B cell (primary cell): ENCODE data around the gene TMA7. TPM values are rescaled to one million over a fixed set of nuclear protein-coding genes. Genes with fewer than 3 reads are reported as not detected.

Source experiments
- ATAC-seq: fragments of 200-7000 bp; cut with Tn5 transposase; one replicate; pipeline ENCODE4 v1.10.0; 2021; ENCODE audit warnings: low read depth, mild to moderate bottlenecking, moderate number of reproducible peaks, moderate library complexity
- CTCF ChIA-PET: fragments of 350-600 bp; sonication (Branson Sonifier 250); formaldehyde crosslinking; loops from one replicate; lab custom pipeline; 2021; ENCODE audit warnings: antibody characterized with exemption, inconsistent platforms; lab: Charles Lee
- POLR2A ChIA-PET: fragments of 350-600 bp; sonication (Branson Sonifier 250); formaldehyde crosslinking; loops from one replicate; lab custom pipeline; 2021; ENCODE audit warnings: antibody characterized with exemption; lab: Charles Lee
- DNase-seq: peaks from one replicate; pipeline ENCODE4 v3.0.0; 2013
- H2AFZ ChIP-seq: 2 replicates; pipeline ENCODE4 v1.6.1; 2012; ENCODE audit warnings: mild to moderate bottlenecking, low read depth, low read length; ENCODE audit not compliant: insufficient read depth, poor library complexity, severe bottlenecking
- H3K27ac ChIP-seq, 2 donors: 1 replicate in 1 of 2; 2 replicates in 1 of 2; pipeline ENCODE4 v1.5.1; 2012 to 2013; ENCODE audit warnings: low read length in 2 of 2, mild to moderate bottlenecking in 2 of 2, moderate library complexity in 1 of 2
- H3K27me3 ChIP-seq, 4 experiments: fragments of 200-600 bp in 1 of 4; sonication (generic) in 1 of 4; replicated peaks in 1 of 4; 1 replicate in 2 of 4; 2 replicates in 2 of 4; pipeline versions ENCODE4 v1.6.1 to v1.7.0; 2013 to 2016; ENCODE audit warnings: low read length in 3 of 4, mild to moderate bottlenecking in 2 of 4, mixed read lengths in 1 of 4, moderate library complexity in 1 of 4; ENCODE audit not compliant: insufficient read depth in 4 of 4, control insufficient read depth in 3 of 4; ENCODE audit errors: control extremely low read depth in 1 of 4
- H3K36me3 ChIP-seq, 2 experiments: replicated peaks in 1 of 2; 1 replicate in 1 of 2; 2 replicates in 1 of 2; pipeline versions ENCODE4 v1.6.1 to v1.7.1; 2013; ENCODE audit warnings: low read length in 1 of 2; ENCODE audit not compliant: insufficient read depth in 2 of 2, control insufficient read depth in 1 of 2; ENCODE audit errors: control extremely low read depth in 1 of 2, extremely low read depth in 1 of 2
- H3K4me1 ChIP-seq, 2 donors: fragments of 200-600 bp in 1 of 2; sonication (generic) in 1 of 2; 1 replicate in 1 of 2; 2 replicates in 1 of 2; pipeline versions ENCODE4 v1.5.1 to v1.6.1; 2013 to 2017; ENCODE audit warnings: low read length in 2 of 2; ENCODE audit not compliant: control insufficient read depth in 2 of 2, insufficient read depth in 2 of 2
- H3K4me2 ChIP-seq: replicated peaks from 2 replicates; pipeline ENCODE3; 2012; ENCODE audit warnings: mild to moderate bottlenecking, low read depth, low read length; ENCODE audit not compliant: poor library complexity, severe bottlenecking
- H3K4me3 ChIP-seq, 5 experiments: fragments of 200-600 bp in 1 of 5; sonication (generic) in 1 of 5; 1 replicate in 3 of 5; 2 replicates in 2 of 5; pipeline versions ENCODE4 v1.5.1 to v1.7.0; 2011 to 2016; ENCODE audit warnings: low read length in 4 of 5, mild to moderate bottlenecking in 4 of 5, low read depth in 2 of 5, control low read depth in 1 of 5, moderate library complexity in 1 of 5; ENCODE audit not compliant: insufficient read depth in 1 of 5; ENCODE audit errors: control extremely low read depth in 1 of 5, extremely low read depth in 1 of 5
- H3K79me2 ChIP-seq: fragments of 200-600 bp; sonication (generic); one replicate; pipeline ENCODE4 v1.6.0; 2016; ENCODE audit warnings: low read length; ENCODE audit not compliant: control insufficient read depth, insufficient read depth
- H3K9ac ChIP-seq: fragments of 200-600 bp; sonication (generic); 2 replicates; pipeline ENCODE4 v1.6.1; 2017; ENCODE audit warnings: mild to moderate bottlenecking, low read length, moderate library complexity
- H3K9me3 ChIP-seq, 3 donors: one replicate each; pipeline versions ENCODE4 v1.6.1 to v1.7.1; 2013; ENCODE audit warnings: low read length in 2 of 3; ENCODE audit not compliant: control insufficient read depth in 2 of 3, insufficient read depth in 1 of 3; ENCODE audit errors: control extremely low read depth in 1 of 3
- H4K20me1 ChIP-seq: 2 replicates; pipeline ENCODE4 v1.6.0; 2012; ENCODE audit warnings: mild to moderate bottlenecking, low read length; ENCODE audit not compliant: insufficient read depth, control insufficient read depth, poor library complexity, severe bottlenecking
- H3K27ac Mint-ChIP-seq: one replicate; pipeline ENCODE4 v1.8.0; 2021; ENCODE audit warnings: mixed read lengths
- H3K27me3 Mint-ChIP-seq: one replicate; pipeline ENCODE4 v1.8.0; 2021; ENCODE audit warnings: mixed read lengths
- H3K4me1 Mint-ChIP-seq: one replicate; pipeline ENCODE4 v1.8.0; 2021; ENCODE audit warnings: mixed read lengths
- H3K4me3 Mint-ChIP-seq: one replicate; pipeline ENCODE4 v1.8.0; 2021; ENCODE audit warnings: mixed read lengths
- H3K9me3 Mint-ChIP-seq: one replicate; pipeline ENCODE4 v1.8.0; 2022; ENCODE audit warnings: mixed read lengths; ENCODE audit not compliant: insufficient read depth
- EZH2 ChIP-seq: IDR thresholded peaks from 2 replicates; pipeline ENCODE4 v1.6.1; 2012; ENCODE audit warnings: borderline replicate concordance, low read depth, mild to moderate bottlenecking, moderate library complexity, low read length; ENCODE audit not compliant: insufficient read depth, poor library complexity, severe bottlenecking
- WGBS: methylation state at CpG from one replicate; pipeline ENCODE4 v1.1.5; 2013; ENCODE audit warnings: missing lambda C conversion rate; ENCODE audit not compliant: insufficient coverage; 5-methylcytosine and 5-hydroxymethylcytosine counted together
- intact Hi-C: fragments of 100-400 bp; cut with micrococcal nuclease; formaldehyde crosslinking; loops from one replicate; pipeline ENCODE4 v1.10.0; 2022
- polyA plus RNA-seq: library from polyadenylated mRNA; depleted of rRNA; stranded (reverse); fragments of >200 nt; gene quantifications from 2 replicates; pipeline ENCODE4 v1.2.3, GENCODE V29; 2012
- total RNA-seq, 2 donors: library from RNA; stranded (reverse); fragments of 120-200 nt in 1 of 2; gene quantifications; 1 replicate in 1 of 2; 2 replicates in 1 of 2; pipeline versions ENCODE4 v1.2.3 to v1.2.4, GENCODE V29; 2013 to 2022
- TF ChIP-seq, protein P1 (sequence below): fragments of 200-600 bp; IDR thresholded peaks from one replicate; pipeline ENCODE4 v1.8.0; 2022; ENCODE audit warnings: antibody characterized with exemption, mild to moderate bottlenecking

The TMA7 gene
- total and polyA plus RNA-seq, 2 donors (not counting 1 experiment from before 2014, with no cell fraction given): 169 to 194 TPM

DNA sequence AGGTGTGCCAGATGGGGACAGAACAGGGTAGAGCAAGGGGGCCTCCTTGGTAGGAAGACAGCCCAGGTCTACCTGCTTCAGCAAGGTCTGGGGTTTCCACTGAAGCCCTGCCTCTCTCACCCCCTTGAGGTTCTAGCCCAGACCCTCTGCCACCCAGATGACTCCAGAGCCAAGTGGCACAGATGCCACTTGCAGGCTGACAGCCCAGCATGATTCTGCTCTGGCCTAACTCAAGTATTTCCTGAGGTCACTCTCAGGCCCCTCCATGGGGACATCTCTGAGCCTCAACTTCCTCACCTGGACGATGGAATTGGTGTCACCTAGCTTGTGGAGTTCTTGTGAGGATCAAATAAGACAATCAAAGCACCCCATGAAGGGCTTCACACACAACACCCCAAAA is 34.1 kb upstream of the TMA7 start:
- H3K36me3 ChIP-seq: no peaks in the 10 kb centered on the region
- H3K27me3 Mint-ChIP-seq: no peaks in the 10 kb centered on the region
- H3K9me3 Mint-ChIP-seq: no peaks in the 10 kb centered on the region
- no peaks in the 10 kb centered on the region for H3K4me1 ChIP-seq
- no peak for TF ChIP-seq EZH2
- TF ChIP-seq, protein P1, sequence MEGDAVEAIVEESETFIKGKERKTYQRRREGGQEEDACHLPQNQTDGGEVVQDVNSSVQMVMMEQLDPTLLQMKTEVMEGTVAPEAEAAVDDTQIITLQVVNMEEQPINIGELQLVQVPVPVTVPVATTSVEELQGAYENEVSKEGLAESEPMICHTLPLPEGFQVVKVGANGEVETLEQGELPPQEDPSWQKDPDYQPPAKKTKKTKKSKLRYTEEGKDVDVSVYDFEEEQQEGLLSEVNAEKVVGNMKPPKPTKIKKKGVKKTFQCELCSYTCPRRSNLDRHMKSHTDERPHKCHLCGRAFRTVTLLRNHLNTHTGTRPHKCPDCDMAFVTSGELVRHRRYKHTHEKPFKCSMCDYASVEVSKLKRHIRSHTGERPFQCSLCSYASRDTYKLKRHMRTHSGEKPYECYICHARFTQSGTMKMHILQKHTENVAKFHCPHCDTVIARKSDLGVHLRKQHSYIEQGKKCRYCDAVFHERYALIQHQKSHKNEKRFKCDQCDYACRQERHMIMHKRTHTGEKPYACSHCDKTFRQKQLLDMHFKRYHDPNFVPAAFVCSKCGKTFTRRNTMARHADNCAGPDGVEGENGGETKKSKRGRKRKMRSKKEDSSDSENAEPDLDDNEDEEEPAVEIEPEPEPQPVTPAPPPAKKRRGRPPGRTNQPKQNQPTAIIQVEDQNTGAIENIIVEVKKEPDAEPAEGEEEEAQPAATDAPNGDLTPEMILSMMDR: no peak
- ChIA-PET CTCF (interaction anchor here (2.0 to 8.0 kb wide), 2 partner anchors 29 to 30 kb away, joined by 11 to 330 read pairs; partner anchors contain the start of genes CCDC51, PLXNB1 and TMA7), POLR2A (no interaction called here)
- no peak overlapping the region for H2AFZ ChIP-seq
- H3K27ac Mint-ChIP-seq: no peak overlapping the region
- H3K4me3 Mint-ChIP-seq: no peak overlapping the region
- no peaks in the 10 kb centered on the region for H3K9me3 ChIP-seq
- H3K9ac ChIP-seq: no peak overlapping the region
- H3K79me2 ChIP-seq: no peaks in the 10 kb centered on the region
- no peak overlapping the region for H3K27ac ChIP-seq
- H3K4me2 ChIP-seq: no peak overlapping the region
- no peaks in the 10 kb centered on the region for H3K27me3 ChIP-seq
- no peak for ATAC-seq
- intact Hi-C loops: no loop called here
- no peaks in the 10 kb centered on the region for H3K4me1 Mint-ChIP-seq
- DNase-seq: peak; percentile 3
- H4K20me1 ChIP-seq: no peaks in the 10 kb centered on the region
- WGBS: no CpG with 5 or more reads among the region's 1 CpG
- no peak overlapping the region for H3K4me3 ChIP-seq

DNA sequence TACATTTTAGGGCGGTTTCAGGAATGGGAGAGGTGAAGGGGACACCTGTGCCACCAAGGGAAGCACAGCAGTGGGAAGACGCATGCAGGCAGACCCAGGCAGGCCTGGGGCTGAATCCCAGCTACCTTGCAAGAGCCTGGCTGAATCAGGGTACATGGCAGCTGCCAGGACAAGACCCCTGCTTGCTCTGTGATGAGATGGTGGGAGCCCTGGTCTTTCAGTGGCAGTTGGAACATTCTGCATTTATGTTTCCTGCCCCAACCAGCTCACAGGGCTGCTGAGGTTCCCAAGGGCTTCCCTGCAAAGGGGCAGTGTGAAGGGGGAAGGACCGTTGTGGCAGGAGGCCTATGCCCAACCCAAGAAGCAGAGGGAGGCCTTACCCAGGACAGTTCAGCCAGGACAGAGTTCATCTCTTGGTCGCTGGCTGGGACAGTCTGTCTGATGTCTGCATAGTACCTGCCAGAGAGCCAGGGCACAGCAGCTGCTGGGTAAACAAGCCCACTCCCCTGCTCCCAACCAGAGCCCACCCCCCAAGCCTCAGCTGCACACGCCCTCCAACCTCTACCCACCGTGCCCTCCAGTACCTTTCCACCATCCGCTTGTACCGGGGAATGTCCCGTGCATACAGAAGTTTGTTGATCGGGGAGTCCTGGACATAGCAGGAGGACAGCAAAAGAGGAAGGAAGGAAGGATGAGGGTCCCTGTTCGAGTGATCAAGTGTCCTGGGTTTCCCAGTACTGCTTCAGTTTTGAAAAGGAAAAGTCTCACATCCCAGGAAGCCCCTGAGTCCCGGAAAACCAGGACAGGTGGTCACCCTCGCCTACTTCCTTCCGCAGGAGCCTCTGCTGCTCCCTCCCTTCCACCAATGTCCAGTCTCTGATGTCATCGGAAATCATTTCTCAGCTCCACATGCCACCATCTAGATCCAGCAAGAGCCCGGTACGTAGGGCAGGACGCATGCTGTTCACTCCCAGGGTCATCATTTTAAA is 33.3 kb upstream of the TMA7 start:
- H3K9ac ChIP-seq: no peak overlapping the region
- intact Hi-C loops: no loop called here
- 85% methylated on average over 14 of the region's 18 CpGs for WGBS
- Mint-ChIP-seq H3K27me3 (no peaks in the 10 kb centered on the region), H3K27ac (no peak overlapping the region), H3K9me3 (no peaks in the 10 kb centered on the region), H3K4me3 (no peak overlapping the region), H3K4me1 (no peaks in the 10 kb centered on the region)
- no peak overlapping the region for H3K4me3 ChIP-seq
- no peaks in the 10 kb centered on the region for H3K9me3 ChIP-seq
- no peaks in the 10 kb centered on the region for H4K20me1 ChIP-seq
- no peak overlapping the region for H2AFZ ChIP-seq
- no peaks in the 10 kb centered on the region for H3K36me3 ChIP-seq
- TF ChIP-seq, protein P1: no peak
- TF ChIP-seq EZH2: no peak
- no peaks in the 10 kb centered on the region for H3K4me1 ChIP-seq
- ATAC-seq (no peak), DNase-seq (peak; percentile 2)
- no peaks in the 10 kb centered on the region for H3K27me3 ChIP-seq
- H3K4me2 ChIP-seq: no peak overlapping the region
- ChIA-PET CTCF (interaction anchor here (1.1 to 2.0 kb wide), 4 partner anchors 30 to 142 kb away, joined by 3 to 11 read pairs (median 5); no protein-coding TSS in a partner anchor), POLR2A (no interaction called here)
- H3K79me2 ChIP-seq: no peaks in the 10 kb centered on the region
- no peak overlapping the region for H3K27ac ChIP-seq
